Calu3 (cell line): ENCODE data around the gene NRF1. TPM values are rescaled to one million over a fixed set of nuclear protein-coding genes. Genes with fewer than 3 reads are reported as not detected.
"Not testable (repeated sequence)": the region's sequence is repeated elsewhere in the genome, so short reads cannot be mapped to it uniquely, and the experiment has no call there.

Experiments used
- BruUV-seq: library from RNA; stranded (reverse); fragments of 400-500 nt; replicated peaks from 2 replicates; lab custom pipeline; 2021; lab: Mats Ljungman, UMichigan
- CTCF ChIA-PET: fragments of 300-600 bp; sonication (Branson Sonifier 250); formaldehyde crosslinking; loops from one replicate; lab custom pipeline; 2022; ENCODE audit warnings: antibody characterized with exemption; lab: Charles Lee
- DNase-seq: peaks from one replicate; pipeline ENCODE4 v3.0.0; 2022
- H3K27ac Mint-ChIP-seq: one replicate; pipeline ENCODE4 v1.8.0; 2022; ENCODE audit warnings: mixed read lengths; ENCODE audit not compliant: unreplicated experiment
- H3K27me3 Mint-ChIP-seq: one replicate; pipeline ENCODE4 v1.8.0; 2022; ENCODE audit warnings: mixed read lengths; ENCODE audit not compliant: unreplicated experiment
- H3K36me3 Mint-ChIP-seq: one replicate; pipeline ENCODE4 v1.8.0; 2022; ENCODE audit warnings: mild to moderate bottlenecking, moderate library complexity, mixed read lengths; ENCODE audit not compliant: insufficient read depth, unreplicated experiment
- H3K4me1 Mint-ChIP-seq: one replicate; pipeline ENCODE4 v1.8.0; 2022; ENCODE audit warnings: mild to moderate bottlenecking, low read depth, mixed read lengths; ENCODE audit not compliant: unreplicated experiment
- H3K4me3 Mint-ChIP-seq: one replicate; pipeline ENCODE4 v1.8.0; 2022; ENCODE audit warnings: mild to moderate bottlenecking, low read depth, moderate library complexity, mixed read lengths; ENCODE audit not compliant: unreplicated experiment
- H3K9me3 Mint-ChIP-seq: one replicate; pipeline ENCODE4 v1.8.0; 2022; ENCODE audit warnings: low read depth, mixed read lengths; ENCODE audit not compliant: unreplicated experiment
- CTCF ChIP-seq: fragments of 200-600 bp; IDR thresholded peaks from one replicate; pipeline ENCODE4 v1.8.0; 2022; ENCODE audit warnings: antibody characterized with exemption; ENCODE audit not compliant: unreplicated experiment
- intact Hi-C: fragments of 100-400 bp; cut with micrococcal nuclease; formaldehyde crosslinking; loops from one replicate; pipeline ENCODE4 v1.10.0; 2022; ENCODE audit not compliant: unreplicated experiment
- total RNA-seq: library from RNA; stranded (reverse); gene quantifications from 2 replicates; pipeline ENCODE4 v1.2.3, GENCODE V29; 2022

Gene NRF1
- total RNA-seq, 1 experiment from 2014 or later = 22.1 TPM

DNA sequence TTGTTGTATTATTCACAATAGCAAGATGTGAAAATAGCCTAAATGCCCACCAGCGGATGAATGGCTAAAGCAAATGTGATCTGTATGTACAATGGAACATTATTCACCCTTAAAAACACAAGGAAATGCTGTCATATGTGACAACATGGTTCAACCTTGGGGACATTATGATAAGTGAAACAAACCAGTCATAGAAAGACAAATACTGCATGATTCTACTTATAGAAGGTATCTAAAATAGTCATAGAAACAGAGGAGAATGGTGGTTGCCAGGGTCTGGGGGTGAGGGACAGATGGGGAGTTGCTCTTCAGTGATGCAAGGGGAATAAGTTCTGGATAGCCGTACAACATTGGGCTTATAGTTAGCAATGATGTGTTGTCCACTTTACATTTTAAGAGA is 58.4 kb downstream of the NRF1 start:
- Mint-ChIP-seq H3K36me3 (peaks cover 1% of the 10 kb centered on the region), H3K4me3 (no peak overlapping the region), H3K27ac (no peak overlapping the region), H3K27me3 (no peaks in the 10 kb centered on the region), H3K9me3 (peaks cover 2% of the 10 kb centered on the region), H3K4me1 (peaks cover 5% of the 10 kb centered on the region)
- BruUV-seq = no TSS peak
- no peak for TF ChIP-seq CTCF
- intact Hi-C loops = no loop called here
- no peak for DNase-seq
- CTCF ChIA-PET = no interaction called here

DNA sequence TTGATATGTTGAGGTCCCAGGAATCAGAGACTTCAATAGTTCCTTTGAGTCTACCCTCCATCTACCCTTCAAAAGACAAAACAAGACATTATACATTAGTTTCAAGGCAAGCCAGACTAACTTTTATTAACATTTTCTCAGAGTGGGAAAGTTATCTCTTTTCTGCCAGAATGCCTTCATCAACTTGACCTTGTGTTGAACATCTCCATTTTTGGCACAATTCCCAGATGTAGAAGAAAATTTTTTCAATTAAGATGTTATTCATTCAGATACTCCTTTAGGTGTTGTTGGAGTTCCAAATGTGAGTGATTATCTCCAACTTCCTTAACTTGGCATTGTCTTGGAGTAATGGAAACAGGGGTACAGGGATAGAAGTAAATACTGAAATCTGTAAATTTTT is 59.1 kb downstream of the NRF1 start:
- BruUV-seq = no TSS peak
- no peaks in the 10 kb centered on the region for H3K27me3 Mint-ChIP-seq
- intact Hi-C loops = no loop called here

DNA sequence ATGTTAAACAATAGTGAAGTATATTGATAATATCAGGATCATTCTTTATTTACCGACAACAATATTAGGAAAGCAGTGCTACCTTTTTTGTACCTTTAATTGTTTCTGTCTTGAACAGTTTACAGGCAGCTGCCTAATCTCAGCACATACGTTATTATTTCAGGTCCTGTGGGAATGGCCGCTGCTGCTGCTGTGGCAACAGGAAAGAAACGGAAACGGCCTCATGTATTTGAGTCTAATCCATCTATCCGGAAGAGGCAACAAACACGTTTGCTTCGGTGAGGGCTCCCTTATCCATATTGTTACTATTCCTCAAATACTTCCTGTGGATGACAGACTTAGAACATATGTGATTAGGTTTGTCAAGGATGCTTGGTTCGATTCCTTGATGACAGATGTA is 59.7 kb downstream of the NRF1 start:
- no peaks in the 10 kb centered on the region for H3K4me1 Mint-ChIP-seq
- TF ChIP-seq CTCF = no peak
- no peaks in the 10 kb centered on the region for H3K27me3 Mint-ChIP-seq
- no peak overlapping the region for H3K4me3 Mint-ChIP-seq
- H3K27ac Mint-ChIP-seq = no peak overlapping the region
- DNase-seq = no peak
- intact Hi-C loops = no loop called here
- BruUV-seq = no TSS peak
- CTCF ChIA-PET = no interaction called here
- peaks cover 6% of the 10 kb centered on the region for H3K9me3 Mint-ChIP-seq
- peaks cover 10% of the 10 kb centered on the region for H3K36me3 Mint-ChIP-seq

More for the DNA sequence above, 59.1 kb downstream of the NRF1 start:
- no peaks in the 10 kb centered on the region for H3K4me1 Mint-ChIP-seq
- peaks cover 6% of the 10 kb centered on the region for H3K9me3 Mint-ChIP-seq
- DNase-seq = no peak
- H3K27ac Mint-ChIP-seq = no peak overlapping the region
- no peak for TF ChIP-seq CTCF
- no peak overlapping the region for H3K4me3 Mint-ChIP-seq
- peaks cover 6% of the 10 kb centered on the region for H3K36me3 Mint-ChIP-seq
- CTCF ChIA-PET = no interaction called here

- H3K27ac Mint-ChIP-seq, H3K27me3 Mint-ChIP-seq, H3K4me1 Mint-ChIP-seq, H3K4me3 Mint-ChIP-seq, CTCF ChIA-PET, H3K9me3 Mint-ChIP-seq, DNase-seq, BruUV-seq, intact Hi-C loops: not testable (repeated sequence)
- peaks cover 12% of the 10 kb centered on the region for H3K36me3 Mint-ChIP-seq
These were observed 63.0 kb downstream of the NRF1 start for GRCh38 chr7:129674475-129674874.

DNA sequence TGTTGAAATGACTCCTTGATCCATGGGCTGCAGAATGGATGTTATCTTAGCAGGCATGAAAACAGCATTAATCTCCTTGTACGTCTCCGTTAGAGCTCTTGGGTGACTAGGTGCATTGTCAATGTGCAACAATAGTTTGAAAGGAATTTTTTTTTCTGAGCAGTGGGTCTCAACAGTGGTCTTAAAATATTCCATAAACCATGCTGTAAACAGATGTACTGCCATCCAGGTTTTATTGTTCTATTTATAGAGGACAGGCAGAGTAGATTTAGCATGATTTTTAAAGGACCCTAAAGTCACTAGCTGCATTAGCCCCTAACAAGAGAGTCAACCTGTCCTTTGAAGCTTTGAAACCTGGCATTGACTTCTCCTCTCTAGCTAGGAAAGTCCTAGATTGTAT is 64.0 kb downstream of the NRF1 start:
- no peaks in the 10 kb centered on the region for H3K4me1 Mint-ChIP-seq

More for the DNA sequence above, 64.0 kb downstream of the NRF1 start:
- intact Hi-C loops = no loop called here
- no TSS peak for BruUV-seq
- no peak overlapping the region for H3K27ac Mint-ChIP-seq
- H3K4me3 Mint-ChIP-seq = no peak overlapping the region
- peaks cover 12% of the 10 kb centered on the region for H3K36me3 Mint-ChIP-seq
- H3K9me3 Mint-ChIP-seq = peaks cover 6% of the 10 kb centered on the region
- H3K27me3 Mint-ChIP-seq = no peaks in the 10 kb centered on the region
- CTCF ChIA-PET = no interaction called here
- TF ChIP-seq CTCF = no peak
- DNase-seq = no peak
